HFFc6 (cell line): ENCODE data around the gene TBK1. TPM values are rescaled to one million over a fixed set of nuclear protein-coding genes. Genes with fewer than 3 reads are reported as not detected.

Experiments
- DNase-seq: peaks from one replicate; pipeline ENCODE4 v3.0.0-alpha.2; 2018
- H3K27ac Mint-ChIP-seq: 2 replicates; pipeline ENCODE4 v1.8.0; 2020; ENCODE audit warnings: mild to moderate bottlenecking, mixed read lengths
- H3K27me3 Mint-ChIP-seq: 2 replicates; pipeline ENCODE4 v1.8.0; 2021; ENCODE audit warnings: mild to moderate bottlenecking, moderate library complexity, mixed read lengths; ENCODE audit not compliant: insufficient read depth
- H3K36me3 Mint-ChIP-seq: 2 replicates; pipeline ENCODE4 v1.8.0; 2021; ENCODE audit warnings: low read depth, mixed read lengths
- H3K4me1 Mint-ChIP-seq: 2 replicates; pipeline ENCODE4 v1.8.0; 2020; ENCODE audit warnings: low read depth, mixed read lengths
- H3K4me3 Mint-ChIP-seq: 2 replicates; pipeline ENCODE4 v1.8.0; 2020; ENCODE audit warnings: mild to moderate bottlenecking, moderate library complexity, mixed read lengths
- H3K9me3 Mint-ChIP-seq: 2 replicates; pipeline ENCODE4 v1.8.0; 2020; ENCODE audit warnings: mild to moderate bottlenecking, mixed read lengths
- CTCF ChIP-seq: fragments of 200-600 bp; sonication (generic); IDR thresholded peaks from 2 replicates; pipeline ENCODE4 v1.5.0; 2021; ENCODE audit warnings: antibody characterized with exemption, mild to moderate bottlenecking
- total RNA-seq, 6 experiments: library from RNA; stranded (reverse); fragmentation: NEBNext Ultra II Directional; extraction: Animal tissue kit (Norgen Biotek cat#: 25700); gene quantifications; 2 replicates in 1 of 6; 3 replicates in 5 of 6; pipeline ENCODE4 v1.2.3, GENCODE V29; 2021

Gene TBK1
- total RNA-seq, 6 experiments from 2014 or later: 20.2 to 23.8 (median 21.0) TPM

- Mint-ChIP-seq H3K36me3 (peaks cover 51% of the 10 kb centered on the region), H3K27ac (peak overlapping the region; percentile 6; the same call in 1 of the 2 replicates), H3K4me3 (no peak overlapping the region), H3K27me3 (no peaks in the 10 kb centered on the region; the same call in 1 of the 2 replicates), H3K4me1 (peaks cover 13% of the 10 kb centered on the region), H3K9me3 (no peaks in the 10 kb centered on the region)
- no peak for TF ChIP-seq CTCF
- DNase-seq: no peak
Observed at GRCh38 chr12:64468966-64469365, 17.0 kb downstream of the TBK1 start.

DNA sequence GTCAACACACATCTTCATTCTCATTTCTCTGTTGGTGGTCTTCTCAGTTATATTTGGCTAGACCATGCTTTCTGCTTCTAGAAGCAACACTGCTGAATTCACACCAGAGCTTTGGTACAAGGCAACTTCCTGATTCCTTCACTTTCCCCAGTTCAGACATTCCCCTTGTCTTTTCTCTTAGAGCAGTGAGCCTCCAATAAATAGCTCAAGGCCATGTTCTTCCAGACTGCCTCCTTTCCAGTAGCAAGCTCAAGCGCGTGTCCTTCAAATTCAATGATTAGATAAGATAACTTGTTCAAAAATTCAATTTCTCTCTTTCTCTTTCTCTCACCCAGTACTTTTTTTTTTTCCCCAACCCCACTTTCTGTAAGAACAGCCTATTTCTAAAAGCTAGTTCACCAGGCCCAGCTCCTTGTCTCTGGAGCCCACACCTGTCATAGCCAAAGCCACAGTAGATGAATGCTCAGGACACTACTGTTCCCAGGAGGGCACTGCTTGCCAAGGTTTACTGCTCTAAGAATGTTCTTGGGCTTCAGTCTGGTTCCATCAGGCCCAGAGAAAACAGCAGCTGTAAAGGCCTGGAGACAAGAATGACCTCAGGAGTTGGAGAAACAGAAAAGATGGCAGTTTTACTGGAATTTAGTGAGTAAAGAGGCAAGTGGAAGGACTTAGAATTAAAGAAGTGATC, 17.7 kb downstream of the TBK1 start:
- H3K9me3 Mint-ChIP-seq: no peaks in the 10 kb centered on the region
- H3K27ac Mint-ChIP-seq: no peak overlapping the region
- H3K36me3 Mint-ChIP-seq: peaks cover 56% of the 10 kb centered on the region
- TF ChIP-seq CTCF: no peak
- peaks cover 12% of the 10 kb centered on the region for H3K4me1 Mint-ChIP-seq
- H3K4me3 Mint-ChIP-seq: no peak overlapping the region
- H3K27me3 Mint-ChIP-seq: no peaks in the 10 kb centered on the region; the same call in 1 of the 2 replicates
- DNase-seq: no peak

DNA sequence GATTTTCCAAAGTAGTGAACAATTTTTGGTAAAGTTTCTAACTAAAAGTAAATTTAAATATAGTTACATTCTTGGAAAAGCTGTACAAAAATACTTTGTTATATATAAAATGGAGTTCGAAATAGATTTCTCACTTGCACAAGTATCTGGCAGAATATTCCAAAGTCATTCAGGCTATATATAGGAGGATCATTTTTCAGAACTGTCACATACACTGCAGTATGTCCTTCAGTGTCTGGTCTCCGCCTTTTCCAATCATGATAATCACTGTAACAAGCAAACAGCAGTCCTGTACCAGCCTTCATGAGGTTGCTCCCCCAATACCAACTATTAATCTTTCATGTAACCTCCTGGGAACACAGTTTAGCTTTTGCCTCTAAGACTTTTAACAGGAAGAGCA, 18.6 kb downstream of the TBK1 start:
- no peak for TF ChIP-seq CTCF
- H3K27me3 Mint-ChIP-seq: no peaks in the 10 kb centered on the region; the same call in 1 of the 2 replicates
- peaks cover 62% of the 10 kb centered on the region for H3K36me3 Mint-ChIP-seq
- H3K4me1 Mint-ChIP-seq: peaks cover 12% of the 10 kb centered on the region
- peaks cover 4% of the 10 kb centered on the region; the same call in 1 of the 2 replicates for H3K9me3 Mint-ChIP-seq
- no peak overlapping the region for H3K27ac Mint-ChIP-seq
- no peak overlapping the region for H3K4me3 Mint-ChIP-seq
- DNase-seq: no peak

GRCh38 chr12:64473176-64473575, 21.3 kb downstream of the TBK1 start:
- H3K4me3 Mint-ChIP-seq: no peak overlapping the region
- H3K4me1 Mint-ChIP-seq: peaks cover 9% of the 10 kb centered on the region
- H3K36me3 Mint-ChIP-seq: peaks cover 74% of the 10 kb centered on the region
- no peak for TF ChIP-seq CTCF
- peaks cover 22% of the 10 kb centered on the region for H3K9me3 Mint-ChIP-seq
- DNase-seq: no peak
- H3K27ac Mint-ChIP-seq: no peak overlapping the region
- no peaks in the 10 kb centered on the region for H3K27me3 Mint-ChIP-seq

DNA sequence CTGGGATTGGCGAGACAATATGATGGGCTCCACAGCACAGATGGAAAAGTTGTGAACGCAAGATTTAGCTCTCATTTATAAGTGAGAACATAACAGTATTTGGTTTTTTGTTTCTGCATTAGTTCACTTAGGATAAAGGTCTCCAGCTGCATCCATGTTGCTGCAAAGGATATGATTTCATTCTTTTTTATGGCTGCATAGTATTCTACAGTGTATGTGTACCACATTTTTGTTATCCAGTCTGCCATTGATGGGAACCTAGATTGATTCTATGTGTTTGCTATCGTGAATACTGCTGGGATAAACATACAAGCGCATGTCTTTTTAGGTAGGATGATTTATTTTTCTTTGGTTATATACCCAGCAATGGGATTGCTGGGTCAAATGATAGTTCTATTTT, 23.6 kb downstream of the TBK1 start:
- no peak for TF ChIP-seq CTCF
- Mint-ChIP-seq H3K27ac (no peak overlapping the region), H3K4me1 (peaks cover 32% of the 10 kb centered on the region), H3K27me3 (no peaks in the 10 kb centered on the region), H3K36me3 (peaks cover 68% of the 10 kb centered on the region), H3K4me3 (no peak overlapping the region), H3K9me3 (peaks cover 22% of the 10 kb centered on the region)
- no peak for DNase-seq
